IMR-90 (cell line): ENCODE data around the gene TECTB. TPM values are rescaled to one million over a fixed set of nuclear protein-coding genes. Genes with fewer than 3 reads are reported as not detected.

Source experiments
- ATAC-seq: fragments of 200-7000 bp; cut with Tn5 transposase; 2 replicates; pipeline ENCODE4 v1.9.1; 2020; ENCODE audit warnings: low read depth, mild to moderate bottlenecking, moderate library complexity
- BruUV-seq: library from RNA; stranded (reverse); fragments of 400-500 nt; replicated peaks from 2 replicates; lab custom pipeline; 2021; lab: Mats Ljungman, UMichigan
- CTCF ChIA-PET: fragments of 300-600 bp; formaldehyde crosslinking; extraction: SDS; loops from one replicate; lab custom pipeline; 2021; ENCODE audit warnings: antibody characterized with exemption; lab: Yijun Ruan, JAX
- POLR2A ChIA-PET: fragments of 300-600 bp; sonication (Branson Sonifier 250); formaldehyde crosslinking; loops from one replicate; lab custom pipeline; 2022; ENCODE audit warnings: antibody characterized with exemption; ENCODE audit not compliant: unreplicated experiment; lab: Charles Lee
- DNase-seq: peaks from one replicate; pipeline ENCODE4 v3.0.0; 2013
- H2AFZ ChIP-seq: replicated peaks from 2 replicates; pipeline ENCODE3; 2013; ENCODE audit warnings: low read length, mild to moderate bottlenecking; ENCODE audit not compliant: poor library complexity
- H2AK5ac ChIP-seq: 2 replicates; pipeline ENCODE4 v1.6.1; 2013; ENCODE audit warnings: low read depth, low read length, inconsistent platforms
- H2AK9ac ChIP-seq: replicated peaks from 2 replicates; pipeline ENCODE3; 2013; ENCODE audit warnings: mild to moderate bottlenecking, low read depth, low read length, moderate library complexity; ENCODE audit not compliant: poor library complexity
- H2BK120ac ChIP-seq: 2 replicates; pipeline ENCODE4 v1.6.1; 2013; ENCODE audit warnings: low read depth, low read length, inconsistent platforms
- H2BK15ac ChIP-seq: 3 replicates; pipeline ENCODE4 v1.6.1; 2013; ENCODE audit warnings: low read depth, low read length, inconsistent platforms
- H2BK20ac ChIP-seq: 2 replicates; pipeline ENCODE4 v1.6.1; 2013; ENCODE audit warnings: low read depth, mild to moderate bottlenecking, inconsistent platforms, low read length, moderate library complexity
- H2BK5ac ChIP-seq: 2 replicates; pipeline ENCODE4 v1.6.1; 2013; ENCODE audit warnings: mild to moderate bottlenecking, low read depth, low read length, inconsistent platforms; ENCODE audit not compliant: poor library complexity, severe bottlenecking
- H3K14ac ChIP-seq: replicated peaks from 2 replicates; pipeline ENCODE4 v1.6.1; 2013; ENCODE audit warnings: low read depth, low read length, inconsistent platforms
- H3K18ac ChIP-seq: 2 replicates; pipeline ENCODE4 v1.6.1; 2013; ENCODE audit warnings: low read depth, low read length, control low read depth
- H3K23ac ChIP-seq: 2 replicates; pipeline ENCODE4 v1.6.1; 2013; ENCODE audit warnings: low read depth, low read length, inconsistent platforms
- H3K27ac ChIP-seq: 2 replicates; pipeline ENCODE4 v1.5.1; 2013; ENCODE audit warnings: mild to moderate bottlenecking, control low read depth, low read length; ENCODE audit not compliant: insufficient read depth
- H3K27me3 ChIP-seq: 2 replicates; pipeline ENCODE4 v1.6.1; 2013; ENCODE audit warnings: low read length; ENCODE audit not compliant: control insufficient read depth, insufficient read depth
- H3K36me3 ChIP-seq: 2 replicates; pipeline ENCODE4 v1.6.1; 2013; ENCODE audit warnings: low read length, mixed read lengths; ENCODE audit not compliant: control insufficient read depth, insufficient read depth
- H3K4ac ChIP-seq: 2 replicates; pipeline ENCODE4 v1.6.1; 2013; ENCODE audit warnings: low read depth, low read length, inconsistent platforms
- H3K4me1 ChIP-seq: 2 replicates; pipeline ENCODE4 v1.6.1; 2013; ENCODE audit warnings: low read length, mixed read lengths; ENCODE audit not compliant: control insufficient read depth, insufficient read depth
- H3K4me2 ChIP-seq: 2 replicates; pipeline ENCODE4 v1.6.1; 2013; ENCODE audit warnings: low read depth, mild to moderate bottlenecking, control low read depth, low read length, moderate library complexity
- H3K4me3 ChIP-seq: 2 replicates; pipeline ENCODE4 v1.5.1; 2013; ENCODE audit warnings: low read depth, mild to moderate bottlenecking, control low read depth, low read length, moderate library complexity; ENCODE audit not compliant: insufficient read depth
- H3K56ac ChIP-seq: 2 replicates; pipeline ENCODE4 v1.6.1; 2013; ENCODE audit warnings: low read length, inconsistent platforms; ENCODE audit not compliant: insufficient read depth; ENCODE audit errors: extremely low read depth
- H3K79me1 ChIP-seq, 2 experiments: 2 replicates each; pipeline ENCODE4 v1.6.1; 2013; ENCODE audit warnings: low read length in 2 of 2, inconsistent platforms in 1 of 2, low read depth in 1 of 2
- H3K9ac ChIP-seq: 2 replicates; pipeline ENCODE4 v1.6.1; 2013; ENCODE audit warnings: low read depth, low read length, control low read depth
- H3K9me1 ChIP-seq: 2 replicates; pipeline ENCODE4 v1.6.1; 2013; ENCODE audit warnings: low read length, inconsistent platforms; ENCODE audit not compliant: insufficient read depth
- H3K9me3 ChIP-seq: 2 replicates; pipeline ENCODE4 v1.6.1; 2013; ENCODE audit warnings: low read length; ENCODE audit not compliant: control insufficient read depth, insufficient read depth
- H4K20me1 ChIP-seq: 2 replicates; pipeline ENCODE4 v1.6.1; 2013; ENCODE audit warnings: low read length, inconsistent platforms; ENCODE audit not compliant: insufficient read depth
- H4K5ac ChIP-seq: 2 replicates; pipeline ENCODE4 v1.6.1; 2013; ENCODE audit warnings: mild to moderate bottlenecking, low read depth, low read length, control low read depth
- H4K8ac ChIP-seq, 2 experiments: 2 replicates each; pipeline ENCODE4 v1.6.1; 2013; ENCODE audit warnings: low read depth in 2 of 2, low read length in 2 of 2, control low read depth in 1 of 2, inconsistent platforms in 1 of 2
- H4K91ac ChIP-seq: 2 replicates; pipeline ENCODE4 v1.6.1; 2013; ENCODE audit warnings: low read depth, low read length, inconsistent platforms; ENCODE audit not compliant: insufficient read depth
- BHLHE40 ChIP-seq: fragments of 150-350 bp; IDR thresholded peaks from 2 replicates; pipeline ENCODE4 v1.6.1; 2016; ENCODE audit warnings: mild to moderate bottlenecking, low read depth, low read length
- CEBPB ChIP-seq: IDR thresholded peaks from 2 replicates; pipeline ENCODE4 v1.6.1; 2012; ENCODE audit warnings: low read depth, low read length, improper control_type of control experiment
- CHD1 ChIP-seq: IDR thresholded peaks from 2 replicates; pipeline ENCODE4 v1.6.1; 2012; ENCODE audit warnings: low read depth, low read length, improper control_type of control experiment
- CTCF ChIP-seq: conservative IDR thresholded peaks from 2 replicates; pipeline ENCODE4 v1.5.1; 2012; ENCODE audit warnings: mild to moderate bottlenecking, low read depth, low read length, improper control_type of control experiment
- ELK1 ChIP-seq: fragments of 150-350 bp; IDR thresholded peaks from 2 replicates; pipeline ENCODE4 v1.6.1; 2016; ENCODE audit warnings: low read depth, mild to moderate bottlenecking, low read length, moderate library complexity, borderline replicate concordance
- FOS ChIP-seq: fragments of 150-350 bp; IDR thresholded peaks from 2 replicates; pipeline ENCODE4 v1.6.1; 2016; ENCODE audit warnings: low read depth, low read length
- MAFK ChIP-seq: IDR thresholded peaks from 2 replicates; pipeline ENCODE4 v1.6.1; 2012; ENCODE audit warnings: low read depth, low read length, improper control_type of control experiment
- MAZ ChIP-seq: IDR thresholded peaks from 2 replicates; pipeline ENCODE4 v1.6.1; 2012; ENCODE audit warnings: low read depth, mild to moderate bottlenecking, low read length, improper control_type of control experiment, moderate library complexity, borderline replicate concordance
- MXI1 ChIP-seq: IDR thresholded peaks from 2 replicates; pipeline ENCODE4 v1.6.1; 2012; ENCODE audit warnings: low read depth, mild to moderate bottlenecking, low read length, moderate library complexity, borderline replicate concordance
- NFE2L2 ChIP-seq: fragments of 150-350 bp; IDR thresholded peaks from 2 replicates; pipeline ENCODE4 v1.6.1; 2016; ENCODE audit warnings: low read depth, mild to moderate bottlenecking, low read length
- POLR2A ChIP-seq: IDR thresholded peaks from 2 replicates; pipeline ENCODE4 v1.6.1; 2012; ENCODE audit warnings: mild to moderate bottlenecking, low read depth, low read length
- RAD21 ChIP-seq: IDR thresholded peaks from 2 replicates; pipeline ENCODE4 v1.6.1; 2012; ENCODE audit warnings: low read length, improper control_type of control experiment
- RCOR1 ChIP-seq: IDR thresholded peaks from 2 replicates; pipeline ENCODE4 v1.6.1; 2012; ENCODE audit warnings: mild to moderate bottlenecking, low read length, improper control_type of control experiment; ENCODE audit not compliant: insufficient replicate concordance
- RFX5 ChIP-seq: IDR thresholded peaks from 2 replicates; pipeline ENCODE4 v1.8.0; 2012; ENCODE audit warnings: low read depth, mild to moderate bottlenecking, low read length, moderate library complexity
- SMC3 ChIP-seq: fragments of 150-350 bp; IDR thresholded peaks from 2 replicates; pipeline ENCODE4 v1.6.1; 2016; ENCODE audit warnings: low read depth, mild to moderate bottlenecking, antibody characterized with exemption, low read length, moderate library complexity
- WGBS, 2 experiments: methylation state at CpG; one replicate each; pipeline versions ENCODE4 v1.1.5 to v1.1.7; 2013; ENCODE audit warnings: missing lambda C conversion rate in 2 of 2; ENCODE audit not compliant: insufficient read length in 1 of 2; ENCODE audit errors: extremely low coverage in 2 of 2; 5-methylcytosine and 5-hydroxymethylcytosine counted together
- dilution Hi-C: fragments of 300-500 bp; cut with HindIII; formaldehyde crosslinking; loops from one replicate; pipeline ENCODE4 v1.14.3; 2018; ENCODE audit warnings: low sequenced_read_pairs; ENCODE audit not compliant: unreplicated experiment
- in situ Hi-C: fragments of 300-500 bp; cut with MboI; formaldehyde crosslinking; loops from 3 replicates; pipeline ENCODE4 v1.14.3; 2019; ENCODE audit warnings: low sequenced_read_pairs, inconsistent platforms, mixed read lengths
- intact Hi-C: fragments of 100-400 bp; cut with micrococcal nuclease; formaldehyde crosslinking; loops from 2 replicates; pipeline ENCODE4 v1.10.0; 2022
- polyA plus RNA-seq, 3 experiments: library from polyadenylated mRNA; depleted of rRNA; stranded (reverse); fragments of >200 nt; gene quantifications; 2 replicates each; pipeline ENCODE4 v1.2.3, GENCODE V29; 2012; ENCODE audit warnings: low replicate concordance in 1 of 3
- total RNA-seq: library from RNA; depleted of rRNA; stranded (reverse); fragments of >200 nt; gene quantifications from 2 replicates; pipeline ENCODE4 v1.2.3, GENCODE V29; 2012
- TF ChIP-seq, protein P1 (sequence below): fragments of 150-350 bp; IDR thresholded peaks from 2 replicates; pipeline ENCODE4 v1.6.1; 2017; ENCODE audit warnings: mild to moderate bottlenecking, antibody characterized with exemption, low read length, low read depth

The TECTB gene
- total and polyA plus RNA-seq, 2 of the 4 experiments (the other 2 are of a cell fraction) = not detected

- H3K9ac ChIP-seq = no peak overlapping the region
- H2AFZ ChIP-seq = no peak overlapping the region
- CTCF ChIA-PET = no interaction called here
These were observed 57.4 kb downstream of the TECTB start for GRCh38 chr10:112340601-112341000.

More at GRCh38 chr10:112340601-112341000, 57.4 kb downstream of the TECTB start:
- H3K4ac ChIP-seq = no peak overlapping the region
- H2AK9ac ChIP-seq = no peak overlapping the region
- no peak overlapping the region for H4K5ac ChIP-seq
- H3K56ac ChIP-seq = no peak overlapping the region
- no peak overlapping the region for H2AK5ac ChIP-seq
- DNase-seq (no peak), ATAC-seq (no peak)
- no peak for TF ChIP-seq POLR2A
- TF ChIP-seq MXI1 = no peak
- TF ChIP-seq RAD21 = no peak
- no peak for TF ChIP-seq MAFK
- TF ChIP-seq CEBPB = no peak
- TF ChIP-seq SMC3 = no peak
- no peak for TF ChIP-seq CHD1
- no peak for TF ChIP-seq RCOR1
- TF ChIP-seq RFX5 = no peak
- TF ChIP-seq ELK1 = no peak
- TF ChIP-seq BHLHE40 = no peak
- TF ChIP-seq FOS = no peak
- TF ChIP-seq NFE2L2 = no peak
- TF ChIP-seq MAZ = no peak
- TF ChIP-seq, protein P1, sequence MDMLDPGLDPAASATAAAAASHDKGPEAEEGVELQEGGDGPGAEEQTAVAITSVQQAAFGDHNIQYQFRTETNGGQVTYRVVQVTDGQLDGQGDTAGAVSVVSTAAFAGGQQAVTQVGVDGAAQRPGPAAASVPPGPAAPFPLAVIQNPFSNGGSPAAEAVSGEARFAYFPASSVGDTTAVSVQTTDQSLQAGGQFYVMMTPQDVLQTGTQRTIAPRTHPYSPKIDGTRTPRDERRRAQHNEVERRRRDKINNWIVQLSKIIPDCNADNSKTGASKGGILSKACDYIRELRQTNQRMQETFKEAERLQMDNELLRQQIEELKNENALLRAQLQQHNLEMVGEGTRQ = no peak
- no peak for TF ChIP-seq CTCF
- no peak overlapping the region for H4K8ac ChIP-seq
- H3K4me3 ChIP-seq = no peak overlapping the region
- no peak overlapping the region for H2BK120ac ChIP-seq
- H3K36me3 ChIP-seq = no peaks in the 10 kb centered on the region
- dilution Hi-C loops (no loop called here), intact Hi-C loops (no loop called here), in situ Hi-C loops (no loop called here)
- H3K27me3 ChIP-seq = no peaks in the 10 kb centered on the region
- BruUV-seq = no TSS peak
- H3K9me1 ChIP-seq = no peaks in the 10 kb centered on the region
- no peak overlapping the region for H3K4me2 ChIP-seq
- H3K23ac ChIP-seq = no peak overlapping the region
- WGBS, 2 experiments = 29% methylated on average over 2 of the region's 2 CpGs; no CpG with 5 or more reads in 1 of the 2 experiments
- no peaks in the 10 kb centered on the region for H3K79me1 ChIP-seq
- POLR2A ChIA-PET = no interaction called here
- no peak overlapping the region for H3K27ac ChIP-seq
- H2BK5ac ChIP-seq = no peak overlapping the region
- H4K20me1 ChIP-seq = no peaks in the 10 kb centered on the region
- H4K91ac ChIP-seq = no peak overlapping the region
- H3K9me3 ChIP-seq = no peaks in the 10 kb centered on the region
- H3K18ac ChIP-seq = no peak overlapping the region
- no peak overlapping the region for H2BK15ac ChIP-seq
- no peak overlapping the region for H3K14ac ChIP-seq
- H2BK20ac ChIP-seq = no peak overlapping the region
- H3K4me1 ChIP-seq = no peaks in the 10 kb centered on the region
